ENCODE results near the gene CDKN2A. TPM values are rescaled to one million over a fixed set of nuclear protein-coding genes. Genes with fewer than 3 reads are reported as not detected.

The CDKN2A gene
- total and polyA plus RNA-seq, 11 donors, result 0.40 to 1.7 (median 0.85) TPM; not detected in 4

Other genes starting within 250 kb of the CDKN2A start
- 10 to 100 TPM; 12.6 to 27.3 (median 19.4) TPM for gene MTAP, start 191.8 kb downstream of the CDKN2A start, total RNA-seq
- gene MTAP, start 191.8 kb downstream of the CDKN2A start, polyA plus RNA-seq, result 1 to 10 TPM; 5.4 to 6.6 TPM
- under 1 TPM in 5 of 9 donors, not detected in 4; 0.38 to 0.80 (median 0.54) TPM for gene CDKN2B-AS1, start 399 bp upstream of the CDKN2A start, total RNA-seq
- not detected for gene CDKN2B-AS1, start 399 bp upstream of the CDKN2A start, polyA plus RNA-seq
- 1 to 10 TPM; 1.1 to 4.8 (median 1.9) TPM for gene CDKN2B, start 14.9 kb upstream of the CDKN2A start, total RNA-seq
- gene CDKN2B, start 14.9 kb upstream of the CDKN2A start, polyA plus RNA-seq, result 1 to 10 TPM in 1 of 2 donors, under 1 TPM in 1; 0.88 to 1.1 TPM